CD4-positive, alpha-beta memory T cell (primary cell): ENCODE results near the gene LRTM2. TPM values are rescaled to one million over a fixed set of nuclear protein-coding genes. Genes with fewer than 3 reads are reported as not detected.

Experiments
- CTCF ChIA-PET: fragments of 350-600 bp; sonication (Branson Sonifier 250); formaldehyde crosslinking; loops from one replicate; lab custom pipeline; 2021; ENCODE audit warnings: inconsistent platforms; ENCODE audit not compliant: partially characterized antibody; lab: Charles Lee
- POLR2A ChIA-PET: fragments of 350-600 bp; sonication (Branson Sonifier 250); formaldehyde crosslinking; loops from one replicate; lab custom pipeline; 2021; ENCODE audit not compliant: partially characterized antibody; lab: Charles Lee
- DNase-seq, 5 donors: peaks; one replicate each; pipeline versions ENCODE4 v3.0.0 to v3.0.0-alpha.2; 2020 to 2022; ENCODE audit warnings: mixed read lengths in 1 of 5
- H3K27ac ChIP-seq: one replicate; pipeline ENCODE4 v1.7.0; 2013; ENCODE audit warnings: low read depth, low read length
- H3K27me3 ChIP-seq: 2 replicates; pipeline ENCODE4 v1.7.0; 2013; ENCODE audit warnings: mild to moderate bottlenecking, low read length, moderate library complexity; ENCODE audit not compliant: insufficient read depth
- H3K36me3 ChIP-seq: 2 replicates; pipeline ENCODE4 v1.7.0; 2013; ENCODE audit warnings: mild to moderate bottlenecking, low read length, moderate library complexity; ENCODE audit not compliant: insufficient read depth
- H3K4me1 ChIP-seq: 2 replicates; pipeline ENCODE4 v1.7.0; 2013; ENCODE audit warnings: mild to moderate bottlenecking, low read length, moderate library complexity; ENCODE audit not compliant: insufficient read depth
- H3K4me3 ChIP-seq, 2 donors: one replicate each; pipeline ENCODE4 v1.7.0; 2013; ENCODE audit warnings: low read length in 2 of 2, mild to moderate bottlenecking in 1 of 2
- H3K9me3 ChIP-seq, 2 donors: one replicate each; pipeline ENCODE4 v1.7.0; 2013; ENCODE audit warnings: low read length in 2 of 2, control low read depth in 1 of 2; ENCODE audit not compliant: control insufficient read depth in 1 of 2
- H3K27ac Mint-ChIP-seq, 7 donors: one replicate each; pipeline ENCODE4 v1.8.0; 2020 to 2021; ENCODE audit warnings: mixed read lengths in 7 of 7, mild to moderate bottlenecking in 6 of 7, inconsistent platforms in 3 of 7, moderate library complexity in 3 of 7
- H3K27me3 Mint-ChIP-seq, 2 donors: one replicate each; pipeline ENCODE4 v1.8.0; 2020 to 2021; ENCODE audit warnings: mixed read lengths in 2 of 2
- H3K36me3 Mint-ChIP-seq, 2 donors: one replicate each; pipeline ENCODE4 v1.8.0; 2020 to 2021; ENCODE audit warnings: mixed read lengths in 2 of 2, inconsistent platforms in 1 of 2, mild to moderate bottlenecking in 1 of 2
- H3K4me1 Mint-ChIP-seq, 4 donors: one replicate each; pipeline ENCODE4 v1.8.0; 2020 to 2021; ENCODE audit warnings: mixed read lengths in 4 of 4, mild to moderate bottlenecking in 1 of 4
- H3K4me3 Mint-ChIP-seq, 8 donors: one replicate each; pipeline ENCODE4 v1.8.0; 2020 to 2021; ENCODE audit warnings: mixed read lengths in 8 of 8, mild to moderate bottlenecking in 7 of 8, moderate library complexity in 6 of 8, inconsistent platforms in 3 of 8
- H3K9me3 Mint-ChIP-seq, 8 donors: one replicate each; pipeline ENCODE4 v1.8.0; 2020 to 2021; ENCODE audit warnings: mixed read lengths in 8 of 8, mild to moderate bottlenecking in 5 of 8, inconsistent platforms in 3 of 8, moderate library complexity in 1 of 8
- intact Hi-C: fragments of 100-400 bp; cut with micrococcal nuclease; formaldehyde crosslinking; loops from one replicate; pipeline ENCODE4 v1.15.1; 2023
- polyA plus RNA-seq, 2 donors: library from polyadenylated mRNA; unstranded; fragments of 300-500 nt; fragmentation: Illumina TruSeq; gene quantifications; one replicate each; pipeline ENCODE4 v1.2.3, GENCODE V29; 2021
- total RNA-seq, 2 experiments: library from RNA; stranded (reverse); gene quantifications; one replicate each; pipeline ENCODE4 v1.2.3, GENCODE V29; 2021

LRTM2 gene
- total and polyA plus RNA-seq, 4 experiments from 2014 or later = not detected

GRCh38 chr12:1827826-1828805 is 7.8 kb downstream of the LRTM2 start:
- DNase-seq = no peak
- peaks cover 21 to 27% of the 10 kb centered on the region in 2 donors for H3K27me3 Mint-ChIP-seq
- Histone ChIP-seq H3K36me3 (no peaks in the 10 kb centered on the region), H3K4me1 (no peaks in the 10 kb centered on the region), H3K4me3 (no peak overlapping the region), H3K27me3 (no peaks in the 10 kb centered on the region), H3K27ac (no peak overlapping the region), H3K9me3 (no peaks in the 10 kb centered on the region)
- CTCF ChIA-PET = no interaction called here
- intact Hi-C loops = no loop called here
- POLR2A ChIA-PET = no interaction called here
- peaks cover 0 to 3% (median 0%) of the 10 kb centered on the region in 8 donors for H3K9me3 Mint-ChIP-seq
- no peak overlapping the region for H3K27ac Mint-ChIP-seq
- peaks cover 0 to 5% (median 0%) of the 10 kb centered on the region in 4 donors for H3K4me1 Mint-ChIP-seq
- H3K4me3 Mint-ChIP-seq = no peak overlapping the region
- no peaks in the 10 kb centered on the region for H3K36me3 Mint-ChIP-seq

GRCh38 chr12:1828856-1829255 is 8.5 kb downstream of the LRTM2 start:
- H3K27ac Mint-ChIP-seq = no peak overlapping the region
- POLR2A ChIA-PET = no interaction called here
- Histone ChIP-seq H3K9me3 (no peaks in the 10 kb centered on the region), H3K27me3 (no peaks in the 10 kb centered on the region), H3K27ac (no peak overlapping the region), H3K36me3 (no peaks in the 10 kb centered on the region), H3K4me3 (no peak overlapping the region), H3K4me1 (no peaks in the 10 kb centered on the region)
- intact Hi-C loops = no loop called here
- H3K4me3 Mint-ChIP-seq = no peak overlapping the region
- peaks cover 0 to 3% (median 0%) of the 10 kb centered on the region in 8 donors for H3K9me3 Mint-ChIP-seq
- CTCF ChIA-PET = no interaction called here
- peaks cover 22 to 30% of the 10 kb centered on the region in 2 donors for H3K27me3 Mint-ChIP-seq
- no peak for DNase-seq
- no peaks in the 10 kb centered on the region for H3K36me3 Mint-ChIP-seq
- H3K4me1 Mint-ChIP-seq = peaks cover 0 to 5% (median 0%) of the 10 kb centered on the region in 4 donors

- Histone ChIP-seq H3K27ac (no peak overlapping the region), H3K36me3 (no peaks in the 10 kb centered on the region), H3K4me1 (no peaks in the 10 kb centered on the region), H3K27me3 (no peaks in the 10 kb centered on the region), H3K9me3 (no peaks in the 10 kb centered on the region), H3K4me3 (no peak overlapping the region)
- no peak for DNase-seq
- ChIA-PET CTCF (no interaction called here), POLR2A (no interaction called here)
- Mint-ChIP-seq H3K36me3 (no peaks in the 10 kb centered on the region), H3K27me3 (peaks cover 24 to 33% of the 10 kb centered on the region in 2 donors), H3K4me1 (peaks cover 0 to 5% (median 0%) of the 10 kb centered on the region in 4 donors), H3K4me3 (no peak overlapping the region), H3K9me3 (peaks cover 0 to 3% (median 0%) of the 10 kb centered on the region in 8 donors), H3K27ac (no peak overlapping the region)
- intact Hi-C loops = no loop called here
Observed at GRCh38 chr12:1829306-1829900, 9.0 kb downstream of the LRTM2 start.

- Histone ChIP-seq H3K27me3 (no peaks in the 10 kb centered on the region), H3K4me1 (no peaks in the 10 kb centered on the region), H3K4me3 (no peak overlapping the region), H3K27ac (no peak overlapping the region), H3K9me3 (no peaks in the 10 kb centered on the region), H3K36me3 (no peaks in the 10 kb centered on the region)
- H3K36me3 Mint-ChIP-seq = no peaks in the 10 kb centered on the region
- ChIA-PET POLR2A (no interaction called here), CTCF (interaction anchor here (1.2 kb wide), 1 partner anchor 32 kb away, joined by 4 read pairs; no protein-coding TSS in a partner anchor)
- DNase-seq = no peak
- peaks cover 0 to 3% (median 0%) of the 10 kb centered on the region in 8 donors for H3K9me3 Mint-ChIP-seq
- peaks cover 0 to 5% (median 0%) of the 10 kb centered on the region in 4 donors for H3K4me1 Mint-ChIP-seq
- no peak overlapping the region for H3K27ac Mint-ChIP-seq
- intact Hi-C loops = no loop called here
- no peak overlapping the region for H3K4me3 Mint-ChIP-seq
- H3K27me3 Mint-ChIP-seq = peaks cover 24 to 36% of the 10 kb centered on the region in 2 donors
Observed at GRCh38 chr12:1830401-1830845, 10.1 kb downstream of the LRTM2 start.

GRCh38 chr12:1830981-1831963 is 10.9 kb downstream of the LRTM2 start:
- Mint-ChIP-seq H3K36me3 (no peaks in the 10 kb centered on the region), H3K4me3 (no peak overlapping the region), H3K4me1 (peaks cover 0 to 5% (median 0%) of the 10 kb centered on the region in 4 donors), H3K9me3 (peaks cover 0 to 3% (median 0%) of the 10 kb centered on the region in 8 donors), H3K27ac (no peak overlapping the region), H3K27me3 (peaks cover 24 to 36% of the 10 kb centered on the region in 2 donors)
- H3K4me3 ChIP-seq = no peak overlapping the region
- no peaks in the 10 kb centered on the region for H3K9me3 ChIP-seq
- no peak overlapping the region for H3K27ac ChIP-seq
- no peaks in the 10 kb centered on the region for H3K27me3 ChIP-seq
- H3K36me3 ChIP-seq = no peaks in the 10 kb centered on the region
- peak in 1 of 5 donors; percentile 16 for DNase-seq
- ChIA-PET CTCF (interaction anchor here (1.2 kb wide), 1 partner anchor 33 kb away, joined by 4 read pairs; no protein-coding TSS in a partner anchor), POLR2A (no interaction called here)
- H3K4me1 ChIP-seq = no peaks in the 10 kb centered on the region
- intact Hi-C loops = no loop called here

GRCh38 chr12:1832801-1833595 is 12.6 kb downstream of the LRTM2 start:
- H3K9me3 ChIP-seq = no peaks in the 10 kb centered on the region
- Mint-ChIP-seq H3K4me3 (no peak overlapping the region), H3K9me3 (peaks cover 0 to 3% (median 0%) of the 10 kb centered on the region in 8 donors), H3K4me1 (peaks cover 0 to 5% (median 0%) of the 10 kb centered on the region in 4 donors), H3K27me3 (peaks cover 24 to 36% of the 10 kb centered on the region in 2 donors), H3K36me3 (no peaks in the 10 kb centered on the region), H3K27ac (peak overlapping the region in 2 of 7 donors; percentile 13 to 54)
- intact Hi-C loops = no loop called here
- no peaks in the 10 kb centered on the region for H3K4me1 ChIP-seq
- no peak overlapping the region for H3K27ac ChIP-seq
- H3K36me3 ChIP-seq = no peaks in the 10 kb centered on the region
- no peak for DNase-seq
- ChIA-PET POLR2A (no interaction called here), CTCF (interaction anchor here (0.9 kb wide), 1 partner anchor 42 kb away, joined by 3 read pairs; no protein-coding TSS in a partner anchor)
- no peak overlapping the region for H3K4me3 ChIP-seq
- H3K27me3 ChIP-seq = no peaks in the 10 kb centered on the region
